Ovary (tissue), 9 donors: ENCODE data around the gene USP25. TPM values are rescaled to one million over a fixed set of nuclear protein-coding genes. Genes with fewer than 3 reads are reported as not detected.

Experiments used
- DNase-seq, 5 donors: peaks; one replicate each; pipeline ENCODE4 v3.0.0-alpha.2; 2019 to 2020
- H3K27ac ChIP-seq, 2 donors: fragments of 200-600 bp; one replicate each; pipeline versions ENCODE4 v1.5.1 to v1.8.0; 2019 to 2022
- H3K27me3 ChIP-seq: fragments of 200-600 bp; one replicate; pipeline ENCODE4 v1.8.0; 2022
- H3K36me3 ChIP-seq: fragments of 200-600 bp; sonication (generic); one replicate; pipeline ENCODE4 v1.5.1; 2019
- H3K4me1 ChIP-seq: one replicate; pipeline ENCODE4 v1.8.1; 2013; ENCODE audit warnings: mild to moderate bottlenecking, moderate library complexity; ENCODE audit not compliant: insufficient read depth
- H3K4me3 ChIP-seq: fragments of 200-600 bp; sonication (generic); one replicate; pipeline ENCODE4 v1.5.1; 2017
- H3K9me3 ChIP-seq, 2 donors: fragments of 200-600 bp in 1 of 2; sonication (generic) in 1 of 2; one replicate each; pipeline versions ENCODE4 v1.5.1 to v1.8.1; 2013 to 2019; ENCODE audit warnings: mild to moderate bottlenecking in 1 of 2, moderate library complexity in 1 of 2
- CTCF ChIP-seq, 3 donors: fragments of 450-650 bp in 2 of 3; fragments of 200-600 bp in 1 of 3; IDR thresholded peaks; one replicate each; pipeline versions ENCODE4 v1.5.1 to v1.8.0; 2016 to 2022; ENCODE audit warnings: antibody characterized with exemption in 3 of 3, mild to moderate bottlenecking in 1 of 3
- EP300 ChIP-seq: sonication (generic); formaldehyde crosslinking; IDR thresholded peaks from one replicate; pipeline ENCODE4 v1.6.1; 2017; ENCODE audit warnings: antibody characterized with exemption
- POLR2A ChIP-seq: fragments of 450-650 bp; IDR thresholded peaks from one replicate; pipeline ENCODE4 v1.6.1; 2017; ENCODE audit warnings: antibody characterized with exemption, mild to moderate bottlenecking, moderate library complexity
- WGBS, 3 donors: extraction: QIAGEN DNeasy Blood & Tissue Kit in 1 of 3; methylation state at CpG; one replicate each; pipeline versions ENCODE4 v1.1.5 to v1.1.7; 2013 to 2017; 5-methylcytosine and 5-hydroxymethylcytosine counted together
- intact Hi-C, 4 donors: fragments of 100-400 bp; cut with DNase I; formaldehyde crosslinking; loops; one replicate each; pipeline versions ENCODE4 v1.11.0 to v1.15.1; 2022 to 2023
- polyA plus RNA-seq, 2 donors: library from polyadenylated mRNA; stranded (reverse); fragments of 200-250 nt in 1 of 2; fragments of 350-450 nt in 1 of 2; fragmentation: Illumina TruSeq in 1 of 2; extraction: RNeasy Lipid Tissue Mini Kit (QIAGEN cat#74804) in 1 of 2; gene quantifications; one replicate each; pipeline ENCODE4 v1.2.3, GENCODE V29; 2013 to 2014
- total RNA-seq, 7 donors: library from RNA; depleted of rRNA in 2 of 7; stranded (reverse); fragments of >200 nt in 2 of 7; fragmentation: NEBNext Ultra II Directional in 3 of 7; extraction: Animal tissue kit (Norgen Biotek cat#: 25700) in 3 of 7; gene quantifications; one replicate each; pipeline versions ENCODE4 v1.1.0 to v1.2.4, GENCODE V29; 2016 to 2023
- donor health status: DM: no; HTN: no; CAD: no; lungs with moderate emphysema.
- donor health status: DM: no; HTN: no; CAD: no.
- donor health status: Bipolar disorder and iron deficiency.
- donor health status: DM: yes; HTN: yes; CAD: no.
- donor health status: DM: no; HTN: no; CAD: no.
- donor health status: DM: yes; HTN: yes; CAD: no.

USP25 gene
- total and polyA plus RNA-seq, 9 donors, result 11.9 to 40.8 (median 34.9) TPM

- no peak overlapping the region for H3K27ac ChIP-seq
- no peaks in the 10 kb centered on the region for H3K36me3 ChIP-seq
- H3K27me3 ChIP-seq, result no peaks in the 10 kb centered on the region
- no peak for DNase-seq
- no peak overlapping the region for H3K4me3 ChIP-seq
- no peaks in the 10 kb centered on the region for H3K9me3 ChIP-seq
- no peak for TF ChIP-seq POLR2A
- TF ChIP-seq EP300, result no peak
- TF ChIP-seq CTCF (IDR thresholded peaks at IDR 0.05), result no peak
- intact Hi-C loops, result no loop called here
- WGBS, 3 donors, result 62 to 76% (median 64%) methylated on average over 1 of the region's 1 CpG
- H3K4me1 ChIP-seq, result no peaks in the 10 kb centered on the region
These were observed 120.9 kb downstream of the USP25 start for GRCh38 chr21:15850645-15851044.

GRCh38 chr21:15852146-15852545 is 122.4 kb downstream of the USP25 start:
- intact Hi-C loops, result no loop called here
- 63 to 81% (median 65%) methylated on average over 3 of the region's 3 CpGs for WGBS, 3 donors

GRCh38 chr21:15853126-15853525 is 123.3 kb downstream of the USP25 start:
- TF ChIP-seq EP300 (no peak), POLR2A (no peak), CTCF (IDR thresholded peaks at IDR 0.05) (no peak)
- Histone ChIP-seq H3K4me3 (no peak overlapping the region), H3K36me3 (no peaks in the 10 kb centered on the region), H3K4me1 (no peaks in the 10 kb centered on the region), H3K27me3 (no peaks in the 10 kb centered on the region), H3K27ac (no peak overlapping the region), H3K9me3 (no peaks in the 10 kb centered on the region)
- 95 to 98% (median 98%) methylated on average over 3 of the region's 3 CpGs for WGBS, 3 donors
- DNase-seq, result no peak
- intact Hi-C loops, result no loop called here

More at GRCh38 chr21:15852146-15852545, 122.4 kb downstream of the USP25 start:
- H3K4me1 ChIP-seq, result no peaks in the 10 kb centered on the region
- no peak overlapping the region for H3K27ac ChIP-seq
- no peak for DNase-seq
- H3K36me3 ChIP-seq, result no peaks in the 10 kb centered on the region
- H3K9me3 ChIP-seq, result no peaks in the 10 kb centered on the region
- TF ChIP-seq EP300 (no peak), POLR2A (no peak), CTCF (IDR thresholded peaks at IDR 0.05) (no peak)
- no peak overlapping the region for H3K4me3 ChIP-seq
- no peaks in the 10 kb centered on the region for H3K27me3 ChIP-seq

- no peak overlapping the region for H3K27ac ChIP-seq
- intact Hi-C loops, result no loop called here
- DNase-seq, result no peak
- no peaks in the 10 kb centered on the region for H3K4me1 ChIP-seq
- no peak for TF ChIP-seq CTCF (IDR thresholded peaks at IDR 0.05)
- TF ChIP-seq POLR2A, result no peak
- no peak for TF ChIP-seq EP300
- no peak overlapping the region for H3K4me3 ChIP-seq
- H3K36me3 ChIP-seq, result no peaks in the 10 kb centered on the region
- no peaks in the 10 kb centered on the region for H3K27me3 ChIP-seq
- no peaks in the 10 kb centered on the region for H3K9me3 ChIP-seq
- WGBS, 3 donors, result 89 to 94% (median 92%) methylated on average over 1 of the region's 1 CpG
These were observed 127.0 kb downstream of the USP25 start for GRCh38 chr21:15856813-15857212.
